ENCODE measurements around the gene MX1.

The MX1 gene

DNA sequence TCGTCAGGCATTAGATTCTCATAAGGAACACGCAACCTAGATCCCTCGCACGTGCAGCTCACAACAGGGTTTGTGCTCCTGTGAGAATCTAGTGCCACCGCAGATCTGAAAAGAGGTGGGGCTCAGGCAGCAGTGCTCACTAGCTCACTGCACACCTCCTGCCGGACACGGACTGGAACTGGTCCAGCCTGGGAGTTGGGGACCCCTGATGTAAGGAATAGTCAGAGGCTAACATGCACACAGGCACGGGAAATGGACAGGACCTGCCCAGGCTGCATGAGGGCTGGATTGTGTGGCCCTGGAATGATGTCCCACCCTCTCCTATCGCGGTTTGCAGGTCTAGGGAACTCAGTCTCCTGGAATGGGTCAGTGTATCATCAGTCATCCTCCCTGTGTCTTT is 23.2 kb upstream of the MX1 start:
- H2AK5ac ChIP-seq (ENCODE audit: low read length, severe bottlenecking) = no peak overlapping the region
- no peaks in the 10 kb centered on the region for H3K9me3 ChIP-seq (ENCODE audit: control insufficient read depth, low read length)
- no peak overlapping the region for H3K4me2 ChIP-seq (ENCODE audit: low read length, poor library complexity, severe bottlenecking)
- H3K36me3 ChIP-seq (ENCODE audit: control insufficient read depth in 1 of 2, insufficient read depth in 2 of 2, low read depth in 1 of 2, low read length in 2 of 2) = peaks cover 0 to 89% of the 10 kb centered on the region in 2 experiments
- H3K4me3 ChIP-seq (ENCODE audit: insufficient read depth in 1 of 2, low read depth in 1 of 2, low read length in 2 of 2) = no peak overlapping the region
- no peaks in the 10 kb centered on the region for H3K79me1 ChIP-seq (replicated peaks; ENCODE audit: low read length, poor library complexity, severe bottlenecking)
- no peak overlapping the region for H2BK120ac ChIP-seq (ENCODE audit: low read depth, low read length)
- H4K91ac ChIP-seq (ENCODE audit: low read length) = no peak overlapping the region
- no peak overlapping the region for H2AFZ ChIP-seq (ENCODE audit: low read depth, low read length)
- H2BK15ac ChIP-seq (ENCODE audit: low read depth, poor library complexity, severe bottlenecking) = no peak overlapping the region
- H2BK5ac ChIP-seq (ENCODE audit: low read depth, low read length, poor library complexity, severe bottlenecking) = no peak overlapping the region
- no peak overlapping the region for H3K4ac ChIP-seq (ENCODE audit: low read depth in 1 of 2, low read length in 2 of 2)
- no peak overlapping the region for H3K14ac ChIP-seq (ENCODE audit: low read length in 2 of 2)
- no peak overlapping the region for H3K27ac ChIP-seq (ENCODE audit: low read length, poor library complexity, severe bottlenecking)
- H3K18ac ChIP-seq (ENCODE audit: low read depth in 1 of 2, low read length in 2 of 2) = no peak overlapping the region
- H3K9ac ChIP-seq (ENCODE audit: low read length) = no peak overlapping the region
- H3K4me1 ChIP-seq (ENCODE audit: control insufficient read depth, insufficient read depth, low read depth, low read length) = no peaks in the 10 kb centered on the region
- DNase-seq = no peak
- H2BK12ac ChIP-seq (ENCODE audit: low read length in 2 of 2) = no peak overlapping the region
- peaks cover 0 to 6% of the 10 kb centered on the region in 2 experiments for H3K27me3 ChIP-seq (ENCODE audit: control insufficient read depth in 1 of 2, insufficient read depth in 1 of 2, low read length in 2 of 2)
- no peak overlapping the region for H3K23ac ChIP-seq (ENCODE audit: low read length in 2 of 2)
- no peak overlapping the region for H4K8ac ChIP-seq (ENCODE audit: low read length)
- 88% methylated on average over 10 of the region's 10 CpGs for WGBS

DNA sequence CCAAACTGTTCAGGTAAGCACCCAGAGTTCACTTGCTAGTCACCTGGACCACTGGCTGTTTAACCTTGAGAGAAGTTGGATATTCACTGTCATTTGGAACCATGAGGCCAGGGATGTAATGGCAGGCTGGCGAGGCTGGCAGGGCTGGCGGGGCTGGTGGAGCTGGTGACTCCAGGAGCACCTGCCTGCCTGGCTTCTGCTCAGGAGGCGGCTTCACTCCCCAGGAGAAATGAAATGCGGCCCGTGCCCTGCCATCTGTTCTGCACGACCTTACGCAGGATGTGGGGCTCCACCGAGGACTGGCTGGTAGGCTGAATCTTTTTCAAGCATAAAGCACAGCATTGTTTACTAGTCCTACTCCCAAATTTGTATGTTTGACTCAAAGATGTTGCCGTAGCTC is 22.7 kb upstream of the MX1 start:
- Histone ChIP-seq H3K14ac (ENCODE audit: low read length in 2 of 2) (no peak overlapping the region), H4K8ac (ENCODE audit: low read length) (no peak overlapping the region), H3K4me3 (ENCODE audit: insufficient read depth in 1 of 2, low read depth in 1 of 2, low read length in 2 of 2) (no peak overlapping the region), H2BK5ac (ENCODE audit: low read depth, low read length, poor library complexity, severe bottlenecking) (no peak overlapping the region), H3K4me2 (ENCODE audit: low read length, poor library complexity, severe bottlenecking) (no peak overlapping the region), H3K4ac (ENCODE audit: low read depth in 1 of 2, low read length in 2 of 2) (no peak overlapping the region), H3K9ac (ENCODE audit: low read length) (no peak overlapping the region), H4K91ac (ENCODE audit: low read length) (no peak overlapping the region), H3K27me3 (ENCODE audit: control insufficient read depth in 1 of 2, insufficient read depth in 1 of 2, low read length in 2 of 2) (peaks cover 0 to 6% of the 10 kb centered on the region in 2 experiments), H2AFZ (ENCODE audit: low read depth, low read length) (no peak overlapping the region), H3K27ac (ENCODE audit: low read length, poor library complexity, severe bottlenecking) (no peak overlapping the region), H3K36me3 (ENCODE audit: control insufficient read depth in 1 of 2, insufficient read depth in 2 of 2, low read depth in 1 of 2, low read length in 2 of 2) (peaks cover 0 to 91% of the 10 kb centered on the region in 2 experiments), H3K23ac (ENCODE audit: low read length in 2 of 2) (no peak overlapping the region), H3K4me1 (ENCODE audit: control insufficient read depth, insufficient read depth, low read depth, low read length) (no peaks in the 10 kb centered on the region), H2BK15ac (ENCODE audit: low read depth, poor library complexity, severe bottlenecking) (no peak overlapping the region), H2BK12ac (ENCODE audit: low read length in 2 of 2) (no peak overlapping the region), H2BK120ac (ENCODE audit: low read depth, low read length) (no peak overlapping the region), H3K9me3 (ENCODE audit: control insufficient read depth, low read length) (no peaks in the 10 kb centered on the region), H3K79me1 (replicated peaks; ENCODE audit: low read length, poor library complexity, severe bottlenecking) (no peaks in the 10 kb centered on the region), H2AK5ac (ENCODE audit: low read length, severe bottlenecking) (no peak overlapping the region), H3K18ac (ENCODE audit: low read depth in 1 of 2, low read length in 2 of 2) (no peak overlapping the region)
- WGBS = 95% methylated on average over 9 of the region's 9 CpGs
- no peak for DNase-seq

- Histone ChIP-seq H4K91ac (ENCODE audit: low read length) (no peak overlapping the region), H3K27ac (ENCODE audit: low read length, poor library complexity, severe bottlenecking) (no peak overlapping the region), H2AFZ (ENCODE audit: low read depth, low read length) (no peak overlapping the region), H3K18ac (ENCODE audit: low read depth in 1 of 2, low read length in 2 of 2) (no peak overlapping the region), H3K36me3 (ENCODE audit: control insufficient read depth in 1 of 2, insufficient read depth in 2 of 2, low read depth in 1 of 2, low read length in 2 of 2) (peaks cover 0 to 91% of the 10 kb centered on the region in 2 experiments), H3K23ac (ENCODE audit: low read length in 2 of 2) (no peak overlapping the region), H3K9ac (ENCODE audit: low read length) (no peak overlapping the region), H3K4ac (ENCODE audit: low read depth in 1 of 2, low read length in 2 of 2) (no peak overlapping the region), H3K4me1 (ENCODE audit: control insufficient read depth, insufficient read depth, low read depth, low read length) (no peaks in the 10 kb centered on the region), H2BK12ac (ENCODE audit: low read length in 2 of 2) (no peak overlapping the region), H3K79me1 (replicated peaks; ENCODE audit: low read length, poor library complexity, severe bottlenecking) (no peaks in the 10 kb centered on the region), H2AK5ac (ENCODE audit: low read length, severe bottlenecking) (no peak overlapping the region), H3K27me3 (ENCODE audit: control insufficient read depth in 1 of 2, insufficient read depth in 1 of 2, low read length in 2 of 2) (peaks cover 0 to 6% of the 10 kb centered on the region in 2 experiments), H2BK120ac (ENCODE audit: low read depth, low read length) (no peak overlapping the region), H3K4me3 (ENCODE audit: insufficient read depth in 1 of 2, low read depth in 1 of 2, low read length in 2 of 2) (no peak overlapping the region), H3K14ac (ENCODE audit: low read length in 2 of 2) (no peak overlapping the region), H3K9me3 (ENCODE audit: control insufficient read depth, low read length) (no peaks in the 10 kb centered on the region), H3K4me2 (ENCODE audit: low read length, poor library complexity, severe bottlenecking) (no peak overlapping the region), H2BK15ac (ENCODE audit: low read depth, poor library complexity, severe bottlenecking) (no peak overlapping the region), H4K8ac (ENCODE audit: low read length) (no peak overlapping the region), H2BK5ac (ENCODE audit: low read depth, low read length, poor library complexity, severe bottlenecking) (no peak overlapping the region)
- WGBS = 88% methylated on average over 10 of the region's 10 CpGs
- DNase-seq = no peak
Measured at GRCh38 chr21:41403966-41404365, 22.1 kb upstream of the MX1 start.

- no peak overlapping the region for H2BK5ac ChIP-seq (ENCODE audit: low read depth, low read length, poor library complexity, severe bottlenecking)
- no peak overlapping the region for H3K4me2 ChIP-seq (ENCODE audit: low read length, poor library complexity, severe bottlenecking)
- WGBS = 93% methylated on average over 3 of the region's 4 CpGs
- H2AFZ ChIP-seq (ENCODE audit: low read depth, low read length) = no peak overlapping the region
- no peaks in the 10 kb centered on the region for H3K79me1 ChIP-seq (replicated peaks; ENCODE audit: low read length, poor library complexity, severe bottlenecking)
- H3K9me3 ChIP-seq (ENCODE audit: control insufficient read depth, low read length) = no peaks in the 10 kb centered on the region
- no peak for DNase-seq
- H3K36me3 ChIP-seq (ENCODE audit: control insufficient read depth in 1 of 2, insufficient read depth in 2 of 2, low read depth in 1 of 2, low read length in 2 of 2) = peaks cover 0 to 91% of the 10 kb centered on the region in 2 experiments
- no peak overlapping the region for H2AK5ac ChIP-seq (ENCODE audit: low read length, severe bottlenecking)
- H3K9ac ChIP-seq (ENCODE audit: low read length) = no peak overlapping the region
- no peak overlapping the region for H3K27ac ChIP-seq (ENCODE audit: low read length, poor library complexity, severe bottlenecking)
- peaks cover 0 to 6% of the 10 kb centered on the region in 2 experiments for H3K27me3 ChIP-seq (ENCODE audit: control insufficient read depth in 1 of 2, insufficient read depth in 1 of 2, low read length in 2 of 2)
- H3K4me1 ChIP-seq (ENCODE audit: control insufficient read depth, insufficient read depth, low read depth, low read length) = no peaks in the 10 kb centered on the region
- no peak overlapping the region for H4K8ac ChIP-seq (ENCODE audit: low read length)
- H3K4me3 ChIP-seq (ENCODE audit: insufficient read depth in 1 of 2, low read depth in 1 of 2, low read length in 2 of 2) = no peak overlapping the region
- no peak overlapping the region for H3K18ac ChIP-seq (ENCODE audit: low read depth in 1 of 2, low read length in 2 of 2)
- H3K14ac ChIP-seq (ENCODE audit: low read length in 2 of 2) = no peak overlapping the region
- no peak overlapping the region for H2BK120ac ChIP-seq (ENCODE audit: low read depth, low read length)
- H2BK12ac ChIP-seq (ENCODE audit: low read length in 2 of 2) = no peak overlapping the region
- H3K4ac ChIP-seq (ENCODE audit: low read depth in 1 of 2, low read length in 2 of 2) = no peak overlapping the region
- H3K23ac ChIP-seq (ENCODE audit: low read length in 2 of 2) = no peak overlapping the region
- no peak overlapping the region for H4K91ac ChIP-seq (ENCODE audit: low read length)
- H2BK15ac ChIP-seq (ENCODE audit: low read depth, poor library complexity, severe bottlenecking) = no peak overlapping the region
Measured at GRCh38 chr21:41405321-41405720, 20.7 kb upstream of the MX1 start.

Measured in mesenchymal stem cell (in vitro differentiated cells and primary cell).